GM18868 (cell line): ENCODE results near the gene DUS1L.

Experiments
- ATAC-seq: cut with Tn5 transposase; IDR thresholded peaks from one replicate; pipeline ENCODE4 v1.9.1; 2021; ENCODE audit warnings: mild to moderate bottlenecking, moderate library complexity; ENCODE audit not compliant: unreplicated experiment

The DUS1L gene

GRCh38 chr17:82088838-82089722 lies 23.5 kb upstream of the DUS1L start:
- ATAC-seq, result no peak

- ATAC-seq, result no peak
These were observed 22.6 kb upstream of the DUS1L start for GRCh38 chr17:82087961-82088837.

GRCh38 chr17:82086941-82087906 lies 21.6 kb upstream of the DUS1L start:
- ATAC-seq, result no peak

GRCh38 chr17:82085931-82086764 lies 20.5 kb upstream of the DUS1L start:
- no peak for ATAC-seq

DNA sequence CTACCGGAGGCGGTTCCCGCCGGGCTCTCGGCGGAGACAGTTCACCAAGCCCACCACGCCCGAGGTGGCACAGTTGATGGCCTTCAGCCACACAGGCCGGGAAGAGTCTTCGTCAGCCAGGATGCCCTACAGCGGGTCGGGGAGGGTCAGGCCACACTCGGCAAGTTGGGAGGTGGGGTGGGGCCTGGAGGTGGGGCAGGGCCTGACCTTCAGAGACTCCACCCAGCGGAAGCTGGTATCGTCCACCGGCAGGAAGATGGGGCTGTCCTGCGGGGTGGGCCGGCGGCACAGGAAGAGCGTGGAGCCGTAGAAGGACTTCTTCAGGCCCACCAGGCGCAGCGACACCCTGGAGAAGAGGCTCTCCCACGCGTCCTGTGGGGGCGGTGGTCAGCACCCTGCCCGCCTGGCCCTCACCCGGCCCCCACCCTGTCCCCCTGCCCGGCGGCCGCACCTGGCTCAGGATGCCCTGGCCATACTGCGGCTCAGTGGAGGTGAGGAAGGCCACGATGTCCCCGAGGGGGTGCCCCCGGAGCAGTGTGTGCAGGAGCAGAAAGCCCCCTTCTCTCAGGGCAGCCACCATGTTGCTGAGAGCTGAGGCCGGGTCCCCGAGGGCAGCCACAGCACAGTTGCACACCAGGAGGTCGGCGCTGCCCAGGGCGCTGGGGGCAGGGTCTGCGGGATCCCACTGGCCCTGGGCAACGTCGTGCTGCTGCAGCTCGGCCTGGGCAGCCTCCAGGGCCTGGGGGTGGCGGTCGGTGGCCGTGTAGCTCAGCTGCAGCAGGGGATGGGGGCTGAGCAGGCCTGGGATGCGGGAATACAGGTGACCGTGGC lies 19.6 kb upstream of the DUS1L start:
- no peak for ATAC-seq

DNA sequence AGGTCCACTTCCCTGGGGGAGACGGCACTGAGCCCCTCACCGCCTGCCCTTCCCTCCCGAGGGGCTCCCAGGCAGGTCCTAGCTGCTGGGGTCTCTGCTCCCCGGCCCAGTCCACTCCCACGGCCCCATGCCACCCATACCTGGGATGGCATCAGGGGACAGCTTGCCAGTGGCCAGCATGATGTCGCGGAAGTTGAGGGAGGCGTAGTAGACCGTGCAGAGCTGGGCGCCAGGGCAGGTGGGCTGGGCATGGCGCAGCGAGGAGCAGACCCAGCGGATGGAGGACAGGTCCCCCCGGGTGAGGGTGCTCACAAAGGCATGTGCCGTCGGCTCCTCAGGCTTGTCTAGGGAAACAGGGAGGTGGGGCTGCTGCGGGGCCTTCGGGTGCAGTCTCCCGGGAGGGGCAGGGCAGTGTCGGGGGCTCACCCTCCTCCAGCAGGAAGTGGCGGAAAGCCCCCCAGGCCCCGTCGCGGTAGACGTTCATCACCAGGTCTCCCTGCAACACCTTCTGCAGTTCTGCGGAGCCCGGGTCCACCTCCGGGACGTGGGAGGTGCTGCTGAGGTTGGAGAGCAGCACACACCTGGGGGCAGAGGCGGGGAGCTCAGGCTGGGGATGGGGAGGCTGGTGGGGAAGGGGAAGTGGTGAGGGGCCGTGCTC lies 18.9 kb upstream of the DUS1L start:
- ATAC-seq, result no peak

DNA sequence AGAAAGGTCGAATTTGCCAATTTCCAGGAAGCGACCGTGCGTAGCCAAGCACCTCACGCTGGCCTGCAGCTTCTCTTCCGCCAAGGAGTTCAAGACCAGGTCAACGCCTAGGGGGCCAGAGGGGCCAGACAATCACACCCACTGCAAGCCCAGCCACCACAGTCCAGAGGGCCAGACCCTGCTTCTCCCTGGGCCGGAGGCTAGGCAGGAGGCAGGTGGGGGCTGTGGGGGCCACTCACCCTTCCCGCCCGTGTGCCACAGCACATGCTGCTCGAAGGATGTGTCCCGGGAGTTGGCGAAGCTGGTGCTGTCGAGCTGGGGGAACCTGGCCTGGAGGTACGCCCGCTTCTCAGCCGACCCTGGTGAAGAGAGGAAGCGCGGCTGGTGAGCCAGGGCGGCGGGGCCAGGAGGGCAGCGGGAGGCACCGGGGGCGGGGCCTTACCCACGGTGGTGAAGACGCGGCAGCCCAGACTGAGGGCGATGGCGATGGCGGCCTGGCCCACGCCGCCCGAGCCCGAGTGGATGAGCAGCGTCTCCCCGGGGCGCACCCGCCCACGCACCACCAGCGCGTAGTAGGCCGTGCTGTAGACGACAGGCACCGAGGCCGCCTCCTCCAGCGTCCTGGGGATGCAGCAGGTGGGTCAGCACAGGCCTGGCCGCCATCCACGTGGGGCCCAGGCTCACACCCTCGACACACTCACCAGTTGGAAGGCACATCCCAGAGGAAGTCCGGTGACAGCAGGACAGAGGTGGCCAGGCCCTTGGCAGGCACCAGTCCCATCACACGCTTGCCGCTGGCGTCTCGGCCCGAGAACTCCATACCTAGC lies 18.1 kb upstream of the DUS1L start:
- no peak for ATAC-seq

DNA sequence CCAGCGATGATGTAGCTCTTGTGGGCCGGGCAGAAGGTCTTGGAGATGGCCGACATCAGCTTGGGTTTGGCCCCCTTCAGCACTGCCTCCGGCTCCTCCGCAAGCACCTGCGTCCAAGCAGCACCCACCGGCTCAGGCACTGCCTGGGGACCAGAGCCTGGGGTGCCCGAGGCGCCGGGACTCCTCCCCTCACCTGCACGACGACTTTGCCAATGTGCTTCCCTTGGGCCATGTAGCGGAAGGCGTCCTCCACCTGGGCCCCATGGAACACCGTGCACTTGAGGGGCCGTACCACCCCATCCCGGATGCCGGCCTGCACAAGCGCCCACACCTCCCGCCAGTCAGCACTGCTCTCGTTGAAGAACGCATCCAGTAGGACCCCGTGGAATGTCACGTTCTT lies 17.4 kb upstream of the DUS1L start:
- ATAC-seq, result no peak

DNA sequence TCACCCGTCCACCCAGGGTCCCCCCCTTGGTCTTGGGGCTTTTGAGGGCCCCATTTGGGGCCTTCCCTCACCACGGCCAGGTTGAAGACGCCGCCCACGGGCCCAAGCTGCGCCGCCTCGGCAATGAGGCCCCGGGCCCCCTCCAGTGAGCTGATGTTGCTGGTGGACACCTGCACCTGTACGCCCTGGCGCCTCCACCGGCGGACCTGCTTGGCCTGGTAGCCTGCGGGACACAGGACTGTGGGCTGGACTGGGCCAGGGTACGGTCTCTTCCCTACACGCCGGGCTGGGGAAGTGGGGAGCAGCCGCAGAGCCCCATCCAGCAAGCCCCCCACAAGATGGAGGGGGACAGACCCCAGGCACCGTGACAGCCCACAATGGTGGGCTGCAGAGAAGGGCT lies 16.9 kb upstream of the DUS1L start:
- ATAC-seq, result no peak

GRCh38 chr17:82081966-82082365 lies 16.4 kb upstream of the DUS1L start:
- no peak for ATAC-seq

- ATAC-seq, result no peak
These were observed 15.9 kb upstream of the DUS1L start for GRCh38 chr17:82081546-82081945.

- ATAC-seq, result no peak
These were observed 15.3 kb upstream of the DUS1L start for GRCh38 chr17:82080789-82081464.

DNA sequence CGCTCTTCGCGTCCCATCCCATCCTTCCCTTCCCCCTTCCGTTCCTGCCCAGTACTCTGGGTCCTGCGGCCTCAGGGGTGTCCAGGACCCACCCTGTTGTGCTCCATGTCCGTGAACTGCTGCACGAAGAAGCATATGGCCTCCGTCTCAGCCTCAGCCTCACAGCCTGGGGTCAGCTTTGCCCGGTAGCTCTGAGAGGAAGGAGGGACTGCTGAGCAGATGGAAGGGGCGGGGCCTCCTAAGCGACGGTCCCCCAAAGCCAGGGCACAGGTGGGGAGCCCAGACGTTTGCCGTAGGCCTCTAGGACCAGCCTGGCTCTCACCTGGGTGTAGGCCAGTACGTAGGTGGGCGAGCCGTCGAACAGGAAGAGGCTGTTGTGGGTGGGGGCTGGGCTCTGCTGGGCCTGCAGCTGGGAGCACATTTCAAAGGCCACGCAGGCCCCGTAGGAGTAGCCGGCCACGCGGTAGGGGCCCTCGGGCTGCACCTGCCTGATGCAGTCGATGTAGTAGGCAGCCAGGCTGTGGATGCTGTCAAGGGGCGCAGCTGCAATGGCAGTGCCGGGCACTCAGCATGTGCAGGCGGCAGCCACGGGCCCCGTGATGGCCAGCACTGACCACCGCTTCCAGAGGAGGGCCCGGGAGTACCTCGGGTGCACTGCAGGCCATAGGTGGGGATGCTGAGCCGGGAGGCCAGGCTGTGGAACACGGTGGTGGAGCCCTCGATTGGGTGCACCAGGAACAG lies 14.6 kb upstream of the DUS1L start:
- no peak for ATAC-seq

DNA sequence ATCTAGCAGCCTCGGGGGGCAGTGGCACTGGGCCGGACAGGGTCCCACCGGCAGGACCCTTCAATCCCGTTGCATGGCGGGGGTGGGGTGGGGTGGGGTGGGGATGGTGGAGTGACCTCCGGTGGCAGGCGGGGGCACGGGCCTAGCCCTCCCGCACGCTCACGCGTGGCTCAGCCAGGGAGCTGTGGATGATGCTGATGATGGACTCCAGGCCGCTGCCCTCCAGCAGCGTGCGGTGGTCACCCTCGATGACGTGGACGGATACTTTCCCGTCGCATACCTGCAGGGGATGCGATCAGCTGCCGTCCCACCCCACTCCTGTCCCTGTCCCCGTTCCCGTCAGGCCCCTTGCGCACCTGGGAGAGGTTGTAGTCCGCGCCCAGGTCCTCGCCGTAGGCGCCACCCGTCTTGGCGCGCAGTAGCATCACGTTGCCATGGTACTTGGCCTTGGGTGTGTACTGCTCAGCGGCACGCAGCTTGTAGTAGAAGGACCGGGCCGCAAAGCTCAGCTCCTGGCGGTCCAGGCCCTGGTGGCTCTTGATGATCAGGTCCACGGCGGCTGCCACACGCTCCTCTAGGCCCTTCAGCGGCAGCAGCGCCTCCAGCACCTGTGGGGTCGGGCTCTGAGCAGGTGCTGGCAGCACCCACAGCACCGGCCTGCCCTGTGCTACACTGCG lies 13.5 kb upstream of the DUS1L start:
- ATAC-seq, result no peak

DNA sequence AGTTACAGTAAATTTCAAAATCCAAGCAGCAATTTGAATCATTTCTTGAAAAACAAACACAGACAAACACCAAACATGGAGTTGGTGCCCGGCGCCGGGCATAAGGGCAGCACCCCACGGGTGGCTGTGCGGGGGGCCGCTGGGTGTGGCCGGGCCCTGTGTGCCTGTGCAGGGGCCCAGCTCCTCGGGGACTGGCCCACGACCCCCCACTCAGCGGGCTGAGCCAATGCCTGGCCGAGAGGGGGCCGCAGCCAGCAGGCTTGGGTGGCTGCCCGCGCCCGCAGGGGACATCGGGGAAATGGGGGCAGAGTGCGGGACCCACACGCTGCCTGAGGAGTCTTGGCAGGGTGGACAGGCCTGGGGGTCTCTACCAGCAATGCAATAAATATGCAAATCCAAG lies 12.8 kb upstream of the DUS1L start:
- no peak for ATAC-seq
